ENCODE data around the gene ZNF600. TPM values are rescaled to one million over a fixed set of nuclear protein-coding genes. Genes with fewer than 3 reads are reported as not detected.
"Not testable (repeated sequence)": the region's sequence is repeated elsewhere in the genome, so short reads cannot be mapped to it uniquely, and the experiment has no call there.

Gene ZNF600
- total and polyA plus RNA-seq, 2 donors from 2014 or later = 4.1 to 9.4 TPM

DNA sequence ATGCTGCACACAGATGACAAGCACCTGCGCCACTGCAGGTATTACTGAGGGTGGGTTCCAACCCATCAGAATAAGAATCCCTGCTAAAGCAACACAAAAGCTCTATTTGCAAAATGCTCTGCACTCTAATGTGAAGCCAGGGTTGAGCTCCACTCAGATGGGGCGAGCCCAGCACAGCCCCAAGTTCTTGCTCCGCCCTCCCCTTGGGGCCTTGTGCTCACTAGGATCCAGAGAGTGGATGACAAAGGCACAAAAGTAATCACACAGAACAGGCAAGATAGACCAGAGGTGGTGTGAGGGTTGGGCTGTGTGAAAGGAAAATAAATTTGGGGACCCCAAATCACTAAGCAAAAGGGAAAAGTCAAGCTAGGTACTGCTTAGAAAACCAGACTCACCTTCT lies 43.5 kb downstream of the ZNF600 start:
- Histone ChIP-seq H3K9me3 (ENCODE audit: control insufficient read depth in 2 of 3, insufficient read depth in 1 of 3, low read length in 3 of 3) (no peaks in the 10 kb centered on the region), H3K9ac (ENCODE audit: low read length in 3 of 3) (no peak overlapping the region), H3K36me3 (ENCODE audit: control insufficient read depth in 2 of 3, insufficient read depth in 3 of 3, low read length in 3 of 3) (no peaks in the 10 kb centered on the region), H3K4me1 (ENCODE audit: control insufficient read depth in 2 of 3, insufficient read depth in 2 of 3, low read depth in 1 of 3, low read length in 3 of 3) (no peaks in the 10 kb centered on the region), H3K27ac (ENCODE audit: low read depth in 2 of 2, low read length in 2 of 2) (no peak overlapping the region), H3K4me3 (ENCODE audit: low read length in 3 of 3) (no peak overlapping the region), H3K27me3 (ENCODE audit: control insufficient read depth, insufficient read depth, low read length) (no peaks in the 10 kb centered on the region)
- TF ChIP-seq, protein P1, sequence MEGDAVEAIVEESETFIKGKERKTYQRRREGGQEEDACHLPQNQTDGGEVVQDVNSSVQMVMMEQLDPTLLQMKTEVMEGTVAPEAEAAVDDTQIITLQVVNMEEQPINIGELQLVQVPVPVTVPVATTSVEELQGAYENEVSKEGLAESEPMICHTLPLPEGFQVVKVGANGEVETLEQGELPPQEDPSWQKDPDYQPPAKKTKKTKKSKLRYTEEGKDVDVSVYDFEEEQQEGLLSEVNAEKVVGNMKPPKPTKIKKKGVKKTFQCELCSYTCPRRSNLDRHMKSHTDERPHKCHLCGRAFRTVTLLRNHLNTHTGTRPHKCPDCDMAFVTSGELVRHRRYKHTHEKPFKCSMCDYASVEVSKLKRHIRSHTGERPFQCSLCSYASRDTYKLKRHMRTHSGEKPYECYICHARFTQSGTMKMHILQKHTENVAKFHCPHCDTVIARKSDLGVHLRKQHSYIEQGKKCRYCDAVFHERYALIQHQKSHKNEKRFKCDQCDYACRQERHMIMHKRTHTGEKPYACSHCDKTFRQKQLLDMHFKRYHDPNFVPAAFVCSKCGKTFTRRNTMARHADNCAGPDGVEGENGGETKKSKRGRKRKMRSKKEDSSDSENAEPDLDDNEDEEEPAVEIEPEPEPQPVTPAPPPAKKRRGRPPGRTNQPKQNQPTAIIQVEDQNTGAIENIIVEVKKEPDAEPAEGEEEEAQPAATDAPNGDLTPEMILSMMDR (IDR thresholded peaks at IDR 0.05; ENCODE audit: borderline replicate concordance, extremely low read depth, insufficient read depth) = no peak
- FAIRE-seq (no peak), DNase-seq (no peak)
- intact Hi-C loops (cut with DNase I) = no loop called here

DNA sequence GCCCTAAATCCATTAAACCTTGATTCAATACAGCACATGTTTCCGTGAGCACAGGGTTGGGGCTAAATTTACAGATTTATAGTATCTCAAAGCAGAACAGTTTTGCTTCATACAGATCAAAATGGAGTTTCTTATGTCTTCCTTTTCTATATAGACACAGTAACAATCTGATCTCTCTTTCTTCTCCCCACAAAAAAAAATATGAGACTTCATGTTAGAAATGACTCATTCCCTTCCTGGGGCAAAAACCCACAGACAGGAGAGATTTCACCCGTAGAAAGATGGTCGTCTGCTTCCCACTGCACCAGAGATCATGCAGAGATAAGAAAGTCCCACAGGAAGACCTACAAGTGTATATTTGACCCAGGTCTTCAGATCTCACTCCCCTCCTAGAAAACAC lies 44.1 kb downstream of the ZNF600 start:
- Histone ChIP-seq H3K4me1 (ENCODE audit: control insufficient read depth in 2 of 3, insufficient read depth in 2 of 3, low read depth in 1 of 3, low read length in 3 of 3) (peaks cover 0 to 1% (median 0%) of the 10 kb centered on the region in 3 donors), H3K27ac (ENCODE audit: low read depth in 2 of 2, low read length in 2 of 2) (no peak overlapping the region), H3K9ac (ENCODE audit: low read length in 3 of 3) (no peak overlapping the region), H3K4me3 (ENCODE audit: low read length in 3 of 3) (no peak overlapping the region), H3K36me3 (ENCODE audit: control insufficient read depth in 2 of 3, insufficient read depth in 3 of 3, low read length in 3 of 3) (no peaks in the 10 kb centered on the region), H3K9me3 (ENCODE audit: control insufficient read depth in 2 of 3, insufficient read depth in 1 of 3, low read length in 3 of 3) (no peaks in the 10 kb centered on the region), H3K27me3 (ENCODE audit: control insufficient read depth, insufficient read depth, low read length) (no peaks in the 10 kb centered on the region)
- FAIRE-seq (no peak), DNase-seq (no peak)
- intact Hi-C loops (cut with DNase I) = no loop called here
- TF ChIP-seq, protein P1 (IDR thresholded peaks at IDR 0.05; ENCODE audit: borderline replicate concordance, extremely low read depth, insufficient read depth) = no peak

DNA sequence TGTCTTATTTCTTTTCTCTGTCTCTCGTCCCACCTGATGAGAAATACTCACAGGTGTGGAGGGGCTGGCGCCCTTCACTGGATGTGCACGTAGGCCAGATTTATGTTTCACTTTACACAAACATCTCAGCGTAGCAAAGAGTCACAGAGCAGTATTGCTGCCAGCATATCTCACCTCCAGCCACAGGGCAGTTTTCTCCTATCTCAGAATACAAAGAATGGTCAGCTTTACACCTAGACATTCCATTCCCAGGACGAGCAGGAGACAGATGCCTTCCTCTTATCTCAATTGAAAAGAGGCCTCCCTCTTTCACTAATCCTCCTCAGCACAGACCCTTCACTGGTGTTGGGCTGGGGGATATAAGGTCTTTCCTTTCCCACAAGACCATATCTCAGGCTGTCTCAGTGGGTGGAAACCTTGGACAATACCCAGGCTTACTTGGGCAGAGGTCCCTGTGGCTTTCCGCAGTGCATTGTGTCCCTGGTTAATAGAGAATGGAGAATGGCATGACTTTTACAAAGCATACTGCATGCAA lies 44.6 kb downstream of the ZNF600 start:
- FAIRE-seq (no peak), DNase-seq (no peak)
- Histone ChIP-seq H3K27ac (ENCODE audit: low read depth in 2 of 2, low read length in 2 of 2) (no peak overlapping the region), H3K36me3 (ENCODE audit: control insufficient read depth in 2 of 3, insufficient read depth in 3 of 3, low read length in 3 of 3) (no peaks in the 10 kb centered on the region), H3K9me3 (ENCODE audit: control insufficient read depth in 2 of 3, insufficient read depth in 1 of 3, low read length in 3 of 3) (no peaks in the 10 kb centered on the region), H3K4me1 (ENCODE audit: control insufficient read depth in 2 of 3, insufficient read depth in 2 of 3, low read depth in 1 of 3, low read length in 3 of 3) (peaks cover 0 to 5% (median 0%) of the 10 kb centered on the region in 3 donors), H3K9ac (ENCODE audit: low read length in 3 of 3) (no peak overlapping the region), H3K27me3 (ENCODE audit: control insufficient read depth, insufficient read depth, low read length) (no peaks in the 10 kb centered on the region), H3K4me3 (ENCODE audit: low read length in 3 of 3) (no peak overlapping the region)
- TF ChIP-seq, protein P1 (IDR thresholded peaks at IDR 0.05; ENCODE audit: borderline replicate concordance, extremely low read depth, insufficient read depth) = no peak
- intact Hi-C loops (cut with DNase I) = no loop called here

DNA sequence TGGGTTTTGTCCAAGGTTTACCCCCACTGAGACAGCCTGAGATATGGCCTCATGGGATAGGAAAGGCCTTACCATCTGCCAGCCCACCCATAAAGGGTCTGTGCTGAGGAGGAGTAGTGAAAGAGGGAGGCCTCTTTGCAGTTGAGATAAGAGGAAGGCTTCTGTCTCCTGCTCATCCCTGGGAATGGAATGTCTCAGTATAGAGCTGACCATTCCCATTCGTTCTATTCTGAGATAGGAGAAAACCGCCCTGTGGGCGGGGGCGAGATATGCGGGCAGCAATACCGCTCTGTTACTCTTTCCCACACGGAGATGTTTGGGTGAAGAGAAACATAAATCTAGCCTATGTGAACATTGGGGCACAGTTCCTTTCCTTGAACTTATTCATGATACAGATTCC lies 45.2 kb downstream of the ZNF600 start:
- H3K27ac ChIP-seq (ENCODE audit: low read depth in 2 of 2, low read length in 2 of 2); intact Hi-C loops (cut with DNase I): not testable (repeated sequence)

More for the DNA sequence above, 45.2 kb downstream of the ZNF600 start:
- H3K36me3 ChIP-seq (ENCODE audit: control insufficient read depth in 2 of 3, insufficient read depth in 3 of 3, low read length in 3 of 3); H3K4me3 ChIP-seq (ENCODE audit: low read length in 3 of 3); H3K9me3 ChIP-seq (ENCODE audit: control insufficient read depth in 2 of 3, insufficient read depth in 1 of 3, low read length in 3 of 3); FAIRE-seq; H3K4me1 ChIP-seq (ENCODE audit: control insufficient read depth in 2 of 3, insufficient read depth in 2 of 3, low read depth in 1 of 3, low read length in 3 of 3); DNase-seq; H3K27me3 ChIP-seq (ENCODE audit: control insufficient read depth, insufficient read depth, low read length); H3K9ac ChIP-seq (ENCODE audit: low read length in 3 of 3): not testable (repeated sequence)
